Activated T-cell treated with anti-CD3 and anti-CD28 coated beads, Interleukin-2, amount 50 U/mL, for 72 hours (primary cell): ENCODE data around the gene LYZL6. TPM values are rescaled to one million over a fixed set of nuclear protein-coding genes. Genes with fewer than 3 reads are reported as not detected.
A peak's percentile ranks its signal among the peaks of the same experiment; 100 is the strongest.
"Not testable (repeated sequence)": the region's sequence is repeated elsewhere in the genome, so short reads cannot be mapped to it uniquely, and the experiment has no call there.

Experiments
- ATAC-seq, 2 donors: fragments of 150-1000 bp; cut with Tn5 transposase; replicated peaks in 1 of 2; 2 replicates each; pipeline ENCODE4 v1.10.0; 2021; ENCODE audit warnings: moderate library complexity in 2 of 2, mild to moderate bottlenecking in 1 of 2
- DNase-seq, 2 donors: peaks; one replicate each; pipeline ENCODE4 v3.0.0; 2021 to 2022; ENCODE audit warnings: mixed read lengths in 1 of 2
- H3K27ac Mint-ChIP-seq: one replicate; pipeline ENCODE4 v1.8.0; 2022; ENCODE audit warnings: mild to moderate bottlenecking, moderate library complexity, mixed read lengths
- H3K27me3 Mint-ChIP-seq: one replicate; pipeline ENCODE4 v1.8.0; 2022; ENCODE audit warnings: low read depth, mixed read lengths
- H3K36me3 Mint-ChIP-seq, 2 donors: one replicate each; pipeline ENCODE4 v1.8.0; 2022; ENCODE audit warnings: mixed read lengths in 2 of 2, mild to moderate bottlenecking in 1 of 2; ENCODE audit not compliant: insufficient read depth in 2 of 2
- H3K4me1 Mint-ChIP-seq: one replicate; pipeline ENCODE4 v1.8.0; 2022; ENCODE audit warnings: low read depth, mixed read lengths
- H3K4me3 Mint-ChIP-seq, 2 donors: one replicate each; pipeline ENCODE4 v1.8.0; 2022; ENCODE audit warnings: mild to moderate bottlenecking in 2 of 2, mixed read lengths in 2 of 2, moderate library complexity in 2 of 2
- H3K9me3 Mint-ChIP-seq, 2 donors: one replicate each; pipeline ENCODE4 v1.8.0; 2022; ENCODE audit warnings: mixed read lengths in 2 of 2
- total RNA-seq, 2 donors: library from RNA; stranded (reverse); gene quantifications; one replicate each; pipeline ENCODE4 v1.2.3, GENCODE V29; 2022

The LYZL6 gene
- total RNA-seq, 2 donors from 2014 or later: not detected

DNA sequence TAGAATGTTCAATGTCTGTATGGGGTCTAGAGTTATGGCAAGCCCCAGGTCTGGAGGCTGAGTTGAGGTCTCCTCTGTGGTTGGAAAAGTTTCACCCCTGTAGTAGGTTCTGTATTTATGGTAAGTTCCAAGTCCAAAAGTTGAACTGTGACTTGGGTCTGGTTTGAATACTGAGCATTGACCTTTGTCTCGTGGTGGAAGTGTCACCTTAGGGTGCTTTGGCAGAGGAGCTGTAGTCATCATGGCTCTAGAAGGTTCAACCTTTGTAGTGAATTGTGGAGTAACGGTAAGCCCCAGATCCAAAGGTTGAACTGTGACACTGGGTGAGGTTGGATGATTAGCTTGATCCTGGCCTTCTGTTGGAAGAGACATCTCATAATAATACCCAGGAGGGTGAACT lies 30.6 kb downstream of the LYZL6 start:
- no peak overlapping the region for H3K4me3 Mint-ChIP-seq
- ATAC-seq: peak; percentile 37 to 51
- H3K27me3 Mint-ChIP-seq: no peaks in the 10 kb centered on the region
- H3K9me3 Mint-ChIP-seq: no peaks in the 10 kb centered on the region
- no peak overlapping the region for H3K27ac Mint-ChIP-seq
- DNase-seq: no peak
- H3K4me1 Mint-ChIP-seq: no peaks in the 10 kb centered on the region
- H3K36me3 Mint-ChIP-seq: no peaks in the 10 kb centered on the region

GRCh38 chr17:35912339-35912912 lies 31.1 kb downstream of the LYZL6 start:
- no peak overlapping the region for H3K27ac Mint-ChIP-seq
- H3K4me1 Mint-ChIP-seq: no peaks in the 10 kb centered on the region
- no peak overlapping the region for H3K4me3 Mint-ChIP-seq
- no peaks in the 10 kb centered on the region for H3K27me3 Mint-ChIP-seq
- ATAC-seq (no peak), DNase-seq (no peak)
- no peaks in the 10 kb centered on the region for H3K36me3 Mint-ChIP-seq
- H3K9me3 Mint-ChIP-seq: no peaks in the 10 kb centered on the region

DNA sequence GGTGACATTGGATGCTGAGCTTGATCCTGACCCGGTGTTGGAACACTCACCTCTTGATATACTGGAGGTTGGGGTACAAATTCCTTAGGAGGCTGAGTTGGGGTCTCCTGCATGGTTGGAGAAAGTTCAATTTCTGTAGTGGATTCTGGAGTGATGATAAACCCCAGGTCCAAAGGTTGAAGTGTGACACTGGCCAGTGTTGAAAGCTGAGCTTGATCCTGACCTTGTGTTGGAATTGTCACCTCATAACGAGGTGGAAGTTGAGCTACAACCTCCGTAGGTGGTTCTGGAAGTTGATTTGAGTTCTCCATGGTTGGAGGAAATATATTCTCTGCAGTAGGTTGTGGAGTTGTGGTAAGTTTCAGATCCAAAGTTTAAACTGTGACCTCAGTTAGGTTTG lies 34.1 kb downstream of the LYZL6 start:
- no peak overlapping the region for H3K4me3 Mint-ChIP-seq
- no peaks in the 10 kb centered on the region for H3K9me3 Mint-ChIP-seq
- DNase-seq (no peak), ATAC-seq (no peak)
- H3K36me3 Mint-ChIP-seq: no peaks in the 10 kb centered on the region
- no peaks in the 10 kb centered on the region for H3K4me1 Mint-ChIP-seq
- H3K27ac Mint-ChIP-seq: no peak overlapping the region
- H3K27me3 Mint-ChIP-seq: no peaks in the 10 kb centered on the region

GRCh38 chr17:35907691-35908090 lies 35.8 kb downstream of the LYZL6 start:
- Mint-ChIP-seq H3K36me3 (no peaks in the 10 kb centered on the region), H3K27ac (no peak overlapping the region), H3K4me3 (no peak overlapping the region), H3K9me3 (no peaks in the 10 kb centered on the region), H3K4me1 (no peaks in the 10 kb centered on the region), H3K27me3 (no peaks in the 10 kb centered on the region)
- ATAC-seq (no peak), DNase-seq (no peak)

GRCh38 chr17:35906926-35907637 lies 36.4 kb downstream of the LYZL6 start:
- Mint-ChIP-seq H3K4me1 (no peaks in the 10 kb centered on the region), H3K27me3 (no peaks in the 10 kb centered on the region), H3K4me3 (no peak overlapping the region), H3K36me3 (no peaks in the 10 kb centered on the region), H3K27ac (no peak overlapping the region), H3K9me3 (no peaks in the 10 kb centered on the region)
- ATAC-seq (no peak), DNase-seq (no peak)

DNA sequence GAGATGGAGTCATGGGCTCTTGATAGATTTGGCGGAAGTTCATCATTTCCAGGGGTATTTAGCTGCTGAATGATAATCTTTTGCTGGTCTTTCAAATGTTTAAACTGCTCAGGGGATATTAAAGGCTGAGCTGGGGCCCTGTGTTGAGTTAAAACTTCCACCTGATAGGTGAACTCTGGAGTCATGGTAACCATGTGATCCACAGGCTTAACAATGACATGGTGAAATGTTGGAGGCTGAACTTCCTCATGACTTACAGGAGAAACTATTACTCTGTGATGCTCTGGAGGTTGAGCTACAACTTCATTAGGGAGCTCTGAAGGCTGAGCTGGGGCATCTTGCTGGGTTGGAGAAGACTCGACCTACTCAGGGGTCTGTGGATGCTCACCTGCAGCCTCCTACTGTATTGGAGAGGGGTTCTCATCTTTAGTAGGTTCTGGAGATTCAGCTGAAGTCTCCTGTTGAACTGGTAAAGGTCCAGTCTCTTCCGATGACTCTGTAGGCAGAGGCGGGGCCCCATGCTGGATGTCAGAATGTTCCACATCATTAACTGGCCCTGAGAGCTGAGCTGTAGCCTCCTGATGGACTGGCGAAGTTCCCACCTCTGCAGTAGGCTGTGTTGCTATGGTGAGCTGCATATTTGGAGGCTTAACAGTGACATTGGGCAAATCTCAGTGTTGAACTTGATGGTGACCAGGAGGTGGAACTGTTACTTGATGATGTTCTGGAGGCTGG lies 37.2 kb downstream of the LYZL6 start:
- H3K4me3 Mint-ChIP-seq: no peak overlapping the region
- H3K36me3 Mint-ChIP-seq: no peaks in the 10 kb centered on the region
- DNase-seq (no peak), ATAC-seq (no peak)
- no peak overlapping the region for H3K27ac Mint-ChIP-seq
- H3K4me1 Mint-ChIP-seq: peaks cover 1% of the 10 kb centered on the region
- H3K27me3 Mint-ChIP-seq: no peaks in the 10 kb centered on the region
- no peaks in the 10 kb centered on the region for H3K9me3 Mint-ChIP-seq

GRCh38 chr17:35903451-35903850 lies 40.1 kb downstream of the LYZL6 start:
- no peak for DNase-seq
- Mint-ChIP-seq H3K4me1 (peaks cover 30% of the 10 kb centered on the region), H3K4me3 (no peak overlapping the region), H3K27me3 (peaks cover 10% of the 10 kb centered on the region), H3K9me3 (no peaks in the 10 kb centered on the region), H3K27ac (no peak overlapping the region), H3K36me3 (no peaks in the 10 kb centered on the region)
- no peak for ATAC-seq

DNA sequence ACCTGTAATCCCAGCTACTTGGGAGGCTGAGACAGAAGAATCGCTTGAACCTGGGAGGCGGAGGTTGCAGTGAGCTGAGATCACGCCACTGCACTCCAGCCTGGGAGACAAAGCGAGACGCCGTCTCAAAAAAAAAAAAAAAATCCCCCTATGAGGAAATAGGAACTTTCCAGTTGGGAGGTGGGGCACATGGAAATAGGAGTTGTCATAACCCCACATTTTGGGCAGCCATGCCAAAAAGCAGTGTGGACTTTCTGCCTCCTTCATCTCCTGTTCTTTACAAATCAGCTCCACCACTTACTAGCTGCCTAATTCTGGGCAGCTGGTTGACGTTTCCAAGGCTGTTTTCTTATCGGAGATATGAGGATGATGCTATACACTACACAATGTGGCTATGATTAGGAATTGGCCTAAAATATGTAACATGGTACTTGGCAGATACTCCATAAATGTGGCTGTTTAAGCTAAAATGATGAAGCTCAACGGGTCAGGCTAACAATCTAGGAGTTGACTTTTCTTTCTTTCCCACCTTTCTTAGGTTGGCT lies 41.8 kb downstream of the LYZL6 start:
- DNase-seq (no peak), ATAC-seq (no peak)
- Mint-ChIP-seq H3K27me3 (peaks cover 10% of the 10 kb centered on the region), H3K9me3 (no peaks in the 10 kb centered on the region), H3K27ac (no peak overlapping the region), H3K4me1 (peaks cover 44% of the 10 kb centered on the region), H3K4me3 (no peak overlapping the region), H3K36me3 (no peaks in the 10 kb centered on the region)

DNA sequence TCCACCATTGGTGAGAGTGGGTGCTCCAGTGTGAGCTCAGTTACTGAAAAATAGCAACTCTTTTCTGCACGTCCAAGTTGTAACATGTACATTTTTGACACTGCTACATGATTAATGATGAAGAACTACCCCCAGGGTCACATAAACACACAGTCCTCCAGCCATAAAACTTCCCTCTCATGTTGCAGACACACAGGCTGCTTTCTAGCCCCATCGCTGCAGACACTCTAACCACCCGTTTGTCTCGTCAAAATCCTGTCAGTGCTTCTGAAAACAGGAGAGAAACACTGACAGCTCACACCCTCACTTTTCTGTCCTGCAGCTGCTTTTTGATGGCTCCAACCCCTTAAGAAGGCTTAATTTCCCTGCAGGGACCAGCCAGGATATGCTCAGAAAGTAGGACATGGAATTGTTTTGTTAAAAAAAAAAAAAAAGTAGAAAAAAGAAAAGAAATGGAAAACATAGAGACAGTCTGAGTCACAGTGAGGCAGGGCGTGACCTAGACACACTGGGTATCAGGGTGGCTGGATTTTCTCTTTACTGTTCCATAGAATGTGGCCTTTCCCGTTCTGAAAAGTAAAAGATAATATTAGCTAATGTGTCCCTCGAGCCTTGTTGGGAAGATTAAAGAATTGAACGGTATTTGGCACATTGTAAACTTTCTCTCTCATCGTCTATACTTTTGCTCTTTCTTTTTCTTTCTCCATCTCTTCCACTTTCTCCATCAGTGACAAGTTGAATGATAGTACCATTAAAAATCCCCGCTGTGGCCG lies 42.6 kb downstream of the LYZL6 start:
- Mint-ChIP-seq H3K4me1 (peaks cover 52% of the 10 kb centered on the region), H3K36me3 (no peaks in the 10 kb centered on the region), H3K9me3 (no peaks in the 10 kb centered on the region), H3K4me3 (peak overlapping the region; percentile 82 to 83), H3K27me3 (peaks cover 10% of the 10 kb centered on the region), H3K27ac (peak overlapping the region; percentile 63)
- ATAC-seq (no peak), DNase-seq (no peak)

- DNase-seq: peak in 1 of 2 donors; percentile 23
- no peak for ATAC-seq
- Mint-ChIP-seq H3K27me3 (peaks cover 10% of the 10 kb centered on the region), H3K4me3 (peak overlapping the region; percentile 82 to 83), H3K36me3 (no peaks in the 10 kb centered on the region), H3K4me1 (peaks cover 58% of the 10 kb centered on the region), H3K27ac (peak overlapping the region; percentile 48), H3K9me3 (no peaks in the 10 kb centered on the region)
Measured at GRCh38 chr17:35900280-35900679, 43.2 kb downstream of the LYZL6 start.

DNA sequence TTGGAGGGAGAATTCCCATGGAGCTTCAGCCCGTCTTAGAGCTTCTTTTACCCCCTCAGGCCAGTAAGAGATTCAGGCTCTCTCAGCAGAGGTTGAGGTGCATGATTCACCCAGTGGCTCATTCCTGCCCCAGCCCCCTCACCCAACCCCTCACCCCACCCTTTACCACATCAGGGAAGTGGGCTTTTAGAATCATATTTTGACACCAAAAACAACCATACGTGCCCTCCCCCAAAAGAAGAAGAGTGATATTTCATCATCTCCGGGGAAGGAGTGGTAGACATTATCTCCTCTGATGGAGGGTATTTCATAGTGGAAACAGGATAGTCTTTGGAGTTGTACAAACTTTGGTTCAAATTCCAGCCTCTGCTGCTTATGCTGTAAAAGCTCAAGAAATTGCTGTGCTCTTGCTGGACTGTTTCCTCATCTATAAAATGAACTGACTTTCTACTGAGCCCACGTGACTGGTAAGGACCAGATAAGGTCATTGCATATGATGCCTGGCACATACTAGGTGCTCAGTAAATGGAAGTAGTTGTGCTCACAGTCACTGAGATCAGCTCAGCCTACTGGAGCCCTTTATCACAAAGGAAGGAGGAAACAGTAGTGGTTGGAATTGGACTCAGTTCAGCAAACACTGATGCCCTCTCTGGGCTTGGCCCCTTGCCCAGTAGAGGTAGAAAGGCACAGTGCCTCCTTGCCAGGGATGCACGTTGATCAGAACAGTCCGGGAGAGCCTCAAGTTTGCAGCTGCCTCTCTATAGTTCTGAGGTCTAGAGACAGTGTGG lies 45.0 kb downstream of the LYZL6 start:
- H3K4me3 Mint-ChIP-seq: peak overlapping the region; percentile 82 to 83
- ATAC-seq (peak; percentile 79 to 83), DNase-seq (peak; percentile 66 to 71)
- H3K9me3 Mint-ChIP-seq: no peaks in the 10 kb centered on the region
- H3K4me1 Mint-ChIP-seq: peaks cover 60% of the 10 kb centered on the region
- H3K27ac Mint-ChIP-seq: peak overlapping the region; percentile 95
- H3K36me3 Mint-ChIP-seq: no peaks in the 10 kb centered on the region
- H3K27me3 Mint-ChIP-seq: peaks cover 10% of the 10 kb centered on the region

GRCh38 chr17:35897772-35898171 lies 45.7 kb downstream of the LYZL6 start:
- peaks cover 10% of the 10 kb centered on the region for H3K27me3 Mint-ChIP-seq
- not testable (repeated sequence) for DNase-seq, H3K36me3 Mint-ChIP-seq, H3K9me3 Mint-ChIP-seq
- peaks cover 66% of the 10 kb centered on the region for H3K4me1 Mint-ChIP-seq
- H3K4me3 Mint-ChIP-seq: peak overlapping the region; percentile 52 to 83
- ATAC-seq: peak; percentile 46 to 51
- H3K27ac Mint-ChIP-seq: peak overlapping the region; percentile 95
